Medulla oblongata (tissue), 1 donor: ENCODE results near the gene ALDH1L2.
A peak's percentile ranks its signal among the peaks of the same experiment; 100 is the strongest.
"Not testable (repeated sequence)": the region's sequence is repeated elsewhere in the genome, so short reads cannot be mapped to it uniquely, and the experiment has no call there.

Experiments
- DNase-seq: peaks from one replicate; pipeline ENCODE4 v3.0.0-alpha.2; 2015; ENCODE audit errors: extremely low spot score

ALDH1L2 gene

DNA sequence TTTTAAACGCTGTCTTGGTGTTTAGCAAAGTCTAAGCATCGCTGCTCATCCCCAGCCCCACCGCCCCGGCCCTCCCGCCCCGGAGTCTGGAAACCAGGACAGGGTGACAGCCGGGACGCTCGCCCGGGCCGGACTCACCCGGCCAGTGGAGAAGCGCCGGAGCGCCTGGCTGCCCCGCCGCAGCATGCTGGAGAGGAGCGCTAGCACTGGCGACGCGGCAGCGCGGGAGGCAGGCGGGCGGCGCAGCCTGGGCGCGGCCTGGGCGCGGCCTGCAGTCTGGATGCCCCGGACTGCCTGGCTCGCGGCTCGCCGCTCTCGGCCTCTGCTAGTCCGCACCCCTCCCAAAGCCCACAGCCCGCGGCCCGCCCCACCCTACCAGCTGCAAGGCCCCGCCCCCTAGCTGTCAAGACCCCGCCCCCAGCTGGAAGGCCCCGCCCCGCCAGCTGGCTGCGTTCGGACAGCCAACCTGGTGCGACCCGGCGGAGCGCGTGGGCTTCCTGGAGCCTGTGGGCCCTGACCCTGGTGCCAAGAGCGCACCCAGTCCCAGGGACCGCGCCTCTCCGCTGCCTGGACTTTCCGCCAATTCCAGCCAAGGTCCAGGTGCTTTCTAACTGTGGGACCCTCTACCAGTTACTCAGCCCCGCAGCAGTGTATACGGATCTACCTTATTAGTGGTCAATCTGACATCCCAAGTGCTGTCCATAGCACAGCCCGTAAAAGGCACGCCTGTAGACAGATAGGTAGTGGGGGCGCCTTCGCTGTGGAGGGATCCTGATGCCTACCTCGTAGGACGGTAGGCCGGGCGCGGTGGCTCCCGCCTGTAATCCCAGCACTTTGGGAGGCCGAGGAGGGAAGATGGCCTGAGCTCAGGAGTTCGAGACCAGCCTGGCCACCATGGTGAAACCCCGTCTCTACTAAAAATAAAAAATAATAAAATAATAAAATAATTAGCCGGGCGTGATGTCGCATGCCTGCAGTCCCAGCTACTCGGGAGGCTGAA is at the start of gene ALDH1L2:
Gene ALDH1L2 (minus strand): TSS at position 208 of the 1,000 bp plus-strand sequence. CDS start 22 bp downstream, at position 186.
- peak; percentile 61 for DNase-seq

DNA sequence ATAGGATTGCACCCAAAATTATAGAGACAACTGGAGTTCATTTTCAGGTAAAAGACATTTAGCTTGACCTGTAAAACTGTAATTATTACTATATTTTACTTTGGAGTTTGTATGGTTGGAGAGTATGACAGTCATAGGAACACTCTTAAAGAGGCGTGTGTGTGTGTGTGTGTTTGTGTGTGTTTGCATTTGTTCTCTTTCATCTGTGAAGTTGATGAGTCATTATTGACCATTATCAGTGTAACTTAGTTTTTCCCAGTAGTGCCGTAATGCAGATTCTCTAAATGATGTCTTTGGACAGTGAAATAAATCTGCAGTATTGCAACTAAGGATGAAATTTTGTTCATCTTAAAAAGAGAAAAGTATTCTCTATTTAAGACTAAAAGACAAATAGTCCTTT is 36.3 kb upstream of the ALDH1L2 start:
- DNase-seq: no peak

- no peak for DNase-seq
Observed at GRCh38 chr12:105116969-105117368, 32.7 kb upstream of the ALDH1L2 start.

- DNase-seq: no peak
Observed at GRCh38 chr12:105113094-105113493, 28.8 kb upstream of the ALDH1L2 start.

- no peak for DNase-seq
Observed at GRCh38 chr12:105110851-105111250, 26.6 kb upstream of the ALDH1L2 start.

- DNase-seq: peak; percentile 30
Observed at GRCh38 chr12:105109465-105110212, 25.4 kb upstream of the ALDH1L2 start.

GRCh38 chr12:105107494-105108371 is 23.5 kb upstream of the ALDH1L2 start, which contains the start of gene WASHC4:
Gene WASHC4 (plus strand): TSS chr12:105107731. CDS start chr12:105107801, 70 bp downstream.
- peak; percentile 97 for DNase-seq

GRCh38 chr12:105107171-105107493 is 22.9 kb upstream of the ALDH1L2 start:
- no peak for DNase-seq

- no peak for DNase-seq
Observed at GRCh38 chr12:105106621-105107020, 22.4 kb upstream of the ALDH1L2 start.

- DNase-seq: no peak
Observed at GRCh38 chr12:105104762-105105161, 20.5 kb upstream of the ALDH1L2 start.

GRCh38 chr12:105102673-105103072 is 18.4 kb upstream of the ALDH1L2 start:
- DNase-seq: no peak

GRCh38 chr12:105100998-105101397 is 16.7 kb upstream of the ALDH1L2 start:
- no peak for DNase-seq

- no peak for DNase-seq
Observed at GRCh38 chr12:105100207-105100985, 16.1 kb upstream of the ALDH1L2 start.

DNA sequence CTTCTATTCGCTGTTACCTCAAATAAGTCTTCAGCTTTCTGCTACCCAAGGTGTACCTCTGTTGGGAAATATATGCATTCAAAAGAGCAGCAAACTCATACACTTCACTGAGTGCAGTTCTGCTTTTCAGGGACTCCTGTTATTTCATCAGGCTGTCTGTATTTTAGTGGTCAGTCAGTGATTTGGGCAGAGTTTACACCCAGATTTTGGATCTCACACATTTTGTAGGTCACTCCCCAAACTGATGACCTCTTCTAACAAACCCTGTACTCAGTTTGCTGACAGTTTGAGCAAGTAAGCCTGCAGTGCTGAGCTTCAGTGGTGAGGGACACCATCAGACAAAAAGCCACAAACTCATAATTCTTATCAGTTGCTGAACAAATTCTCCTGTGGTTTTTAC is 15.1 kb upstream of the ALDH1L2 start:
- DNase-seq: no peak

- not testable (repeated sequence) for DNase-seq
Observed at GRCh38 chr12:105095338-105095737, 11.1 kb upstream of the ALDH1L2 start.

GRCh38 chr12:105092336-105092735 is 8.1 kb upstream of the ALDH1L2 start:
- no peak for DNase-seq

DNA sequence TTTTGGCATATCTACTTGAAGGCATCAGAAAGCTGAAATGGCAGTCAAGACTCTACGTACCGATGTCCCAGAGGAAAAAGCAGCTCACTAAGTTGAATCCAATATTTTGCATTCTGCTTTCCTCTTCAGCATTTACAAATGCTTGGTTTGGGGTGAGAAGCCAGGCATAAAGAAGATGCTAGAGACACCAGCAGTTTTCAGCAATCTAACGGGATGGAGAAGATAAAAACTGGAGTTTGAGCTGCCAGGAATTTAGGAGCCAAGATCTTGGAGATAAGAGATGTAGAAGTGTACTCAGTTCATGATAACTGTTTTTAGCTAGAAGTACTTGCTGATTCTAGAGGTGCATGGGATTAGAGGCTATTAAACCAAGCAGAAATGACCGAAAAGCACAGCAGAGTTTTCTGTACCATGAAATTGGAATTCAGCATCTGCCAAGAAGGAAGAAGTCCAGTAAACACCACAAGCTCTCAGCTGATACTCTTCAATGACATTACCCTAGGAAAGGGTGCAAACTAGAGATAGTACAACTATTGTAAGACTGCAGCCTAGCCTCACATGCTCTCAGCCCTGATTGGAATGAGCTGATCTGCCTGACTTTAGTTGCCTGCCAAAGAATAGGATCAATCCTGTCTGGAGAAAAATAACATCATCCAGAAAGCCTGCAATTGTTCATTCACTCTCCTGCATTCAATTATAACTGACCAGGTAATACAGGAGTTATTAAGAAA is 7.4 kb upstream of the ALDH1L2 start:
- DNase-seq: peak; percentile 24

GRCh38 chr12:105090361-105090760 is 6.1 kb upstream of the ALDH1L2 start:
- DNase-seq: no peak

DNA sequence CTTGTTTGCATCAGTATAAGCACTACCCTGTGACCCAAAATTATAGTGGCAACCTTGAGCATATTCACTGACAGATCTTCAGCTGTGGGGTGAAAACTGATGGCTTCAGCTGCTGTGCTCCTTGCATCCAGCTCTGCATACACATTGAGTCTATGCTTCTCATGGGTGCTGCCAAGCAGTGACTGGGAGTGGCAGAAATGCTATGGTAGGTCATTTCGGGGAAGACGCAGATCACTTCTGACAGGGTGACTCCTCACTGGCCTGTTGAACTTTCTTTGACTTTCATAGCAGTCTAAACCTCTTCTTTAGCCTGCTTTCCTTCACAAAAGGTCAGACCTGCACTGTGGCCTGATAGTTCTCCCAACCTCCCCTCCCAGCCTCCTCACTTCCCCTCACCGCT is 5.6 kb upstream of the ALDH1L2 start:
- DNase-seq: no peak

GRCh38 chr12:105085501-105085900 is 1.2 kb upstream of the ALDH1L2 start:
- no peak for DNase-seq
